ENCODE data around the gene AARS1.
A peak's percentile ranks its signal among the peaks of the same experiment; 100 is the strongest.
"Not testable (repeated sequence)": the region's sequence is repeated elsewhere in the genome, so short reads cannot be mapped to it uniquely, and the experiment has no call there.

The AARS1 gene

GRCh38 chr16:70289229-70290094 lies at the start of gene AARS1:
AARS1 (minus strand) TSS chr16:70289506; CDS start chr16:70282763, 6,743 bp downstream.
- H3K9me3 ChIP-seq (ENCODE audit: control insufficient read depth in 1 of 2, low read length in 2 of 2): no peaks in the 10 kb centered on the region
- peaks cover 0 to 9% of the 10 kb centered on the region in 2 donors for H3K4me1 ChIP-seq (ENCODE audit: control insufficient read depth in 1 of 2, insufficient read depth in 2 of 2, low read length in 2 of 2)
- H3K27ac ChIP-seq (ENCODE audit: low read depth, low read length): peak within 1 kb of the TSS; percentile 90
- H3K9ac ChIP-seq (ENCODE audit: low read depth in 1 of 2, low read length in 2 of 2): peak within 1 kb of the TSS; percentile 75 to 81
- no peaks in the 10 kb centered on the region for H3K36me3 ChIP-seq (ENCODE audit: control insufficient read depth in 1 of 2, insufficient read depth in 2 of 2, low read length in 2 of 2)
- H3K4me3 ChIP-seq (ENCODE audit: low read depth in 1 of 2, low read length in 2 of 2): peak within 1 kb of the TSS; percentile 70 to 83
- no peaks in the 10 kb centered on the region for H3K27me3 ChIP-seq (ENCODE audit: control insufficient read depth in 1 of 2, insufficient read depth in 2 of 2, low read length in 2 of 2)

- no peak overlapping the region for H3K9ac ChIP-seq (ENCODE audit: low read depth in 1 of 2, low read length in 2 of 2)
- H3K4me3 ChIP-seq (ENCODE audit: low read depth in 1 of 2, low read length in 2 of 2): no peak overlapping the region
- no peaks in the 10 kb centered on the region for H3K9me3 ChIP-seq (ENCODE audit: control insufficient read depth in 1 of 2, low read length in 2 of 2)
- no peaks in the 10 kb centered on the region for H3K4me1 ChIP-seq (ENCODE audit: control insufficient read depth in 1 of 2, insufficient read depth in 2 of 2, low read length in 2 of 2)
- peaks cover 16 to 22% of the 10 kb centered on the region in 2 donors for H3K36me3 ChIP-seq (ENCODE audit: control insufficient read depth in 1 of 2, insufficient read depth in 2 of 2, low read length in 2 of 2)
- H3K27ac ChIP-seq (ENCODE audit: low read depth, low read length): no peak overlapping the region
- no peaks in the 10 kb centered on the region for H3K27me3 ChIP-seq (ENCODE audit: control insufficient read depth in 1 of 2, insufficient read depth in 2 of 2, low read length in 2 of 2)
These were observed 48.5 kb upstream of the AARS1 start for GRCh38 chr16:70337814-70338213.

GRCh38 chr16:70332728-70333127 lies 43.4 kb upstream of the AARS1 start:
- H3K9me3 ChIP-seq (ENCODE audit: control insufficient read depth in 1 of 2, low read length in 2 of 2); H3K4me1 ChIP-seq (ENCODE audit: control insufficient read depth in 1 of 2, insufficient read depth in 2 of 2, low read length in 2 of 2); H3K9ac ChIP-seq (ENCODE audit: low read depth in 1 of 2, low read length in 2 of 2); H3K4me3 ChIP-seq (ENCODE audit: low read depth in 1 of 2, low read length in 2 of 2); H3K27ac ChIP-seq (ENCODE audit: low read depth, low read length); H3K27me3 ChIP-seq (ENCODE audit: control insufficient read depth in 1 of 2, insufficient read depth in 2 of 2, low read length in 2 of 2): not testable (repeated sequence)
- peaks cover 20 to 45% of the 10 kb centered on the region in 2 donors for H3K36me3 ChIP-seq (ENCODE audit: control insufficient read depth in 1 of 2, insufficient read depth in 2 of 2, low read length in 2 of 2)

GRCh38 chr16:70331588-70332358 lies 42.5 kb upstream of the AARS1 start:
- no peak overlapping the region for H3K27ac ChIP-seq (ENCODE audit: low read depth, low read length)
- no peaks in the 10 kb centered on the region for H3K9me3 ChIP-seq (ENCODE audit: control insufficient read depth in 1 of 2, low read length in 2 of 2)
- H3K27me3 ChIP-seq (ENCODE audit: control insufficient read depth in 1 of 2, insufficient read depth in 2 of 2, low read length in 2 of 2): no peaks in the 10 kb centered on the region
- H3K4me3 ChIP-seq (ENCODE audit: low read depth in 1 of 2, low read length in 2 of 2): no peak overlapping the region
- H3K4me1 ChIP-seq (ENCODE audit: control insufficient read depth in 1 of 2, insufficient read depth in 2 of 2, low read length in 2 of 2): no peaks in the 10 kb centered on the region
- H3K36me3 ChIP-seq (ENCODE audit: control insufficient read depth in 1 of 2, insufficient read depth in 2 of 2, low read length in 2 of 2): peaks cover 20 to 45% of the 10 kb centered on the region in 2 donors
- no peak overlapping the region for H3K9ac ChIP-seq (ENCODE audit: low read depth in 1 of 2, low read length in 2 of 2)

GRCh38 chr16:70331091-70331490 lies 41.8 kb upstream of the AARS1 start:
- Histone ChIP-seq H3K4me3 (ENCODE audit: low read depth in 1 of 2, low read length in 2 of 2) (no peak overlapping the region), H3K27ac (ENCODE audit: low read depth, low read length) (no peak overlapping the region), H3K9ac (ENCODE audit: low read depth in 1 of 2, low read length in 2 of 2) (no peak overlapping the region), H3K4me1 (ENCODE audit: control insufficient read depth in 1 of 2, insufficient read depth in 2 of 2, low read length in 2 of 2) (no peaks in the 10 kb centered on the region), H3K36me3 (ENCODE audit: control insufficient read depth in 1 of 2, insufficient read depth in 2 of 2, low read length in 2 of 2) (peaks cover 20 to 45% of the 10 kb centered on the region in 2 donors), H3K9me3 (ENCODE audit: control insufficient read depth in 1 of 2, low read length in 2 of 2) (no peaks in the 10 kb centered on the region), H3K27me3 (ENCODE audit: control insufficient read depth in 1 of 2, insufficient read depth in 2 of 2, low read length in 2 of 2) (no peaks in the 10 kb centered on the region)

GRCh38 chr16:70324998-70325747 lies 35.9 kb upstream of the AARS1 start:
- Histone ChIP-seq H3K9ac (ENCODE audit: low read depth in 1 of 2, low read length in 2 of 2) (no peak overlapping the region), H3K4me3 (ENCODE audit: low read depth in 1 of 2, low read length in 2 of 2) (no peak overlapping the region), H3K27ac (ENCODE audit: low read depth, low read length) (no peak overlapping the region), H3K36me3 (ENCODE audit: control insufficient read depth in 1 of 2, insufficient read depth in 2 of 2, low read length in 2 of 2) (peaks cover 5 to 38% of the 10 kb centered on the region in 2 donors), H3K4me1 (ENCODE audit: control insufficient read depth in 1 of 2, insufficient read depth in 2 of 2, low read length in 2 of 2) (no peaks in the 10 kb centered on the region), H3K9me3 (ENCODE audit: control insufficient read depth in 1 of 2, low read length in 2 of 2) (no peaks in the 10 kb centered on the region), H3K27me3 (ENCODE audit: control insufficient read depth in 1 of 2, insufficient read depth in 2 of 2, low read length in 2 of 2) (no peaks in the 10 kb centered on the region)

- peaks cover 0 to 50% of the 10 kb centered on the region in 2 donors for H3K36me3 ChIP-seq (ENCODE audit: control insufficient read depth in 1 of 2, insufficient read depth in 2 of 2, low read length in 2 of 2)
These were observed 30.8 kb upstream of the AARS1 start for GRCh38 chr16:70320121-70320520.

GRCh38 chr16:70307726-70308125 lies 18.4 kb upstream of the AARS1 start:
- H3K36me3 ChIP-seq (ENCODE audit: control insufficient read depth in 1 of 2, insufficient read depth in 2 of 2, low read length in 2 of 2); H3K4me1 ChIP-seq (ENCODE audit: control insufficient read depth in 1 of 2, insufficient read depth in 2 of 2, low read length in 2 of 2); H3K27ac ChIP-seq (ENCODE audit: low read depth, low read length); H3K9me3 ChIP-seq (ENCODE audit: control insufficient read depth in 1 of 2, low read length in 2 of 2); H3K27me3 ChIP-seq (ENCODE audit: control insufficient read depth in 1 of 2, insufficient read depth in 2 of 2, low read length in 2 of 2); H3K4me3 ChIP-seq (ENCODE audit: low read depth in 1 of 2, low read length in 2 of 2); H3K9ac ChIP-seq (ENCODE audit: low read depth in 1 of 2, low read length in 2 of 2): not testable (repeated sequence)

More at GRCh38 chr16:70320121-70320520, 30.8 kb upstream of the AARS1 start:
- Histone ChIP-seq H3K4me1 (ENCODE audit: control insufficient read depth in 1 of 2, insufficient read depth in 2 of 2, low read length in 2 of 2) (no peaks in the 10 kb centered on the region), H3K9ac (ENCODE audit: low read depth in 1 of 2, low read length in 2 of 2) (no peak overlapping the region), H3K27me3 (ENCODE audit: control insufficient read depth in 1 of 2, insufficient read depth in 2 of 2, low read length in 2 of 2) (no peaks in the 10 kb centered on the region), H3K4me3 (ENCODE audit: low read depth in 1 of 2, low read length in 2 of 2) (no peak overlapping the region), H3K27ac (ENCODE audit: low read depth, low read length) (no peak overlapping the region), H3K9me3 (ENCODE audit: control insufficient read depth in 1 of 2, low read length in 2 of 2) (no peaks in the 10 kb centered on the region)

GRCh38 chr16:70306880-70307279 lies 17.6 kb upstream of the AARS1 start:
- no peak overlapping the region for H3K9ac ChIP-seq (ENCODE audit: low read depth in 1 of 2, low read length in 2 of 2)
- H3K4me1 ChIP-seq (ENCODE audit: control insufficient read depth in 1 of 2, insufficient read depth in 2 of 2, low read length in 2 of 2): no peaks in the 10 kb centered on the region
- no peak overlapping the region for H3K4me3 ChIP-seq (ENCODE audit: low read depth in 1 of 2, low read length in 2 of 2)
- H3K36me3 ChIP-seq (ENCODE audit: control insufficient read depth in 1 of 2, insufficient read depth in 2 of 2, low read length in 2 of 2): no peaks in the 10 kb centered on the region
- no peak overlapping the region for H3K27ac ChIP-seq (ENCODE audit: low read depth, low read length)
- no peaks in the 10 kb centered on the region for H3K9me3 ChIP-seq (ENCODE audit: control insufficient read depth in 1 of 2, low read length in 2 of 2)
- no peaks in the 10 kb centered on the region for H3K27me3 ChIP-seq (ENCODE audit: control insufficient read depth in 1 of 2, insufficient read depth in 2 of 2, low read length in 2 of 2)
